HS-5 (cell line): ENCODE data around the gene IFT43.

Source experiments
- DNase-seq: peaks from one replicate; pipeline ENCODE4 v3.0.0-alpha.2; 2012; ENCODE audit warnings: low read depth

The IFT43 gene

GRCh38 chr14:75985618-75986438 lies at the start of gene IFT43:
TSS of gene IFT43 (plus strand) at chr14:75985763. CDS start at chr14:75985787, 24 bp downstream.
- peak; percentile 37 for DNase-seq

DNA sequence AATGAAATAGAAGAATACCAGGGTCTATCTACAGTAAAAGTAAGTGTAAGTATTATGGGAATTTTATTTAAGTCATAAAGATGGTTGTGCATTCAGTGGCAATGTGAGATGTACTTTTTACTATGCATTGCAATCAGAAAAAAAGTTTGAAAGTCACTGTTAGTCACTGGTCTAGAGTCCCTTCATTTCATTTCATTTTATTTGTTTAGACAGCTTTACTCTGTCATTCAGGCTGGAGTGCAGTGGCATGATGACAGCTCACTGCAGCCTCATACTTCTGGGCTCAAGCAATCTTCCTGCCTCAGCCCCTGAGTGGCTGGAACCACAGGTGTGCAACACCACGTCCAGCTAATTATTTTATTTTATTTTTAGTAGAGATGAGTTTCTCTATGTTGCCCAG lies 46.4 kb upstream of the IFT43 start:
- no peak for DNase-seq

- no peak for DNase-seq
Observed at GRCh38 chr14:75941030-75941429, 44.5 kb upstream of the IFT43 start.

GRCh38 chr14:75944607-75945241 lies 40.8 kb upstream of the IFT43 start:
- DNase-seq, result no peak

GRCh38 chr14:75946785-75947184 lies 38.8 kb upstream of the IFT43 start:
- no peak for DNase-seq

- DNase-seq, result no peak
Observed at GRCh38 chr14:75952489-75952888, 33.1 kb upstream of the IFT43 start.

GRCh38 chr14:75959031-75959430 lies 26.5 kb upstream of the IFT43 start:
- DNase-seq, result no peak

- DNase-seq, result no peak
Observed at GRCh38 chr14:75960231-75960630, 25.3 kb upstream of the IFT43 start.

DNA sequence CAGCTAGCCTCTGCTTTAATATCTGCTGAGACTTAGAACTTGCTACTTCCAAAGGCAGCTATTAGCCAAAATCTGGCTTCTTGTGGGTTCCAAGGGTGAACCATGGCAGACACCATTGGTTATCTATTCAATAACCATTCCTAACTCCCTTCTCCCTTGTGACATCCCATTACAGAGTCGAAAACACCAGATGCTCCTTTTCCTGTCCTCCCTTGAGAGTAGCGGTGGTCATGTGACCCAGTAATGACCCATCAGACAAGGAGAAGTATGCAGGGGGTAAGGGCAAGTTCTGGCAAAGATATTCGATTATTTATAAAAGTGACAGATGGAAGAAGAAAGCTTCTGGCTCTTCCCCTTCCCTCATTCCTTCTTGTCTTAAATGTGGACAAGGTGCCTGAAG lies 23.9 kb upstream of the IFT43 start:
- no peak for DNase-seq

- DNase-seq, result no peak
Observed at GRCh38 chr14:75967866-75968265, 17.7 kb upstream of the IFT43 start.

DNA sequence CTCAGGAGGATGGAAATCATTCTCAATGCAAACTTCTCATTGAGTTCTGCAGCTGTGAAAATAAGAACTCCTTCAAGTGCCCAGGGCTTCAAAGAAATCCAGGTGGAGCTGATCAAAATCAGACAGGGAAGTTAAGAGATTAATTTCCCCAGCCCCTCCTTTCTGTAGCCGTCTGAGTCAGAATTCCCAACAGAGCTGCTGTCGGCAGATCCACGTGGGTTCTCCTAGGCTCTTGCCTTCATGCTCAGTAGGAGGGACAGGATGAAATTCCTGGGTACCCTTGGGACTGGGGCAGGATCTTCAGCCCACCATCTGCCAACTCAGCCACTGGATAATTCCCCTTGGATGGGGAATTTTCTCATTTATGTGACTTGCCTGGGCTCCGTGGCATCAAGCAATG lies 17.1 kb upstream of the IFT43 start:
- DNase-seq, result no peak

GRCh38 chr14:75969126-75969525 lies 16.4 kb upstream of the IFT43 start:
- no peak for DNase-seq

GRCh38 chr14:75969891-75970290 lies 15.7 kb upstream of the IFT43 start:
- DNase-seq, result no peak

- no peak for DNase-seq
Observed at GRCh38 chr14:75970989-75971388, 14.6 kb upstream of the IFT43 start.

DNA sequence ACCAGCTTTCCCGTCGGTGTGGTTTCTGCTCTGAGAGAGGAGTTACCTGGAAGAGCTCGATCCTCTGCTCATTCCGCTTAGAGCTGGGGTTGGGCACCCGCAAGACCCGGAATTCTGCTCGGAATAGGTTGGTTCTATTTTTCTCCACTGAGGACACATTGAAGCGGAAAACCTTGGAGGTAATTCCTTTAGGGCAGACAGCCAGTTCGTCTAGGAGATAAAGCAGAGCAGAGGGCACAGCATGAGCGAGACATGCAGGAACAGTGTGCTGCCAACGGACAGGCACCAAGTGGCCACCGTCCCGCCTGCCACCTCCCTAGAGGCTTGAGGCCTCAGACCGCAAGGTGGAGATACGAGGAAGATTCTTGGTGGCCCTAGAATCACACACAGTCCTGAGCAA lies 14.1 kb upstream of the IFT43 start:
- DNase-seq, result no peak

DNA sequence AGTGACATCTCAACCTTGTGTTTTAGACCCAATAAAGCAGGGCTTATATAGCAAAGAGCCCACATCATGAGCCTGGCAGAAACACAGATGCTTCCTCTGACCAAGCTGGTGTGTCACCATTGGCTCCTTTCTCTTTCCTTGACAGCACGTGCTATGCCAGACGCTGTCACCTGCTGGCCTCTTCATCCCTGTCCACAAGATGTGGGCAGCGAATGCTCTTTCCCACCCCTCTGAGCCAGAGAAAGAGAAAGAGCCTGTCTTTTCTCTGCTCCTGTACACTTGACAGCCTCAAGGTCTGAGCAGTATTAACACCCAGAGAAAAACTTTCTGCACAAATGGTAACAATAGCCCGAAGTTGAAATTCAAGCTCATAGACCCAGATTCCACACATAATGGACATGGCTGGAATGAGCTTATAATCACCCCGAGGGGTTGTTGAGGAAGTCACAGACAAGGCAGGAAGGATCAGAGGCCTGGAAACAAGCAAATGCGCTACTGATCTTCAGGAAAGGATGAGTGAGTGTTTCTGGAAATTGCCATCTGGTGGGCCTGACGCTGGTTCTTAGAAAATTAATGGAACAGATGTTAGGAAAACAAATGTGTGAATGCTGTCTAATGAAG lies 12.7 kb upstream of the IFT43 start:
- DNase-seq, result no peak

DNA sequence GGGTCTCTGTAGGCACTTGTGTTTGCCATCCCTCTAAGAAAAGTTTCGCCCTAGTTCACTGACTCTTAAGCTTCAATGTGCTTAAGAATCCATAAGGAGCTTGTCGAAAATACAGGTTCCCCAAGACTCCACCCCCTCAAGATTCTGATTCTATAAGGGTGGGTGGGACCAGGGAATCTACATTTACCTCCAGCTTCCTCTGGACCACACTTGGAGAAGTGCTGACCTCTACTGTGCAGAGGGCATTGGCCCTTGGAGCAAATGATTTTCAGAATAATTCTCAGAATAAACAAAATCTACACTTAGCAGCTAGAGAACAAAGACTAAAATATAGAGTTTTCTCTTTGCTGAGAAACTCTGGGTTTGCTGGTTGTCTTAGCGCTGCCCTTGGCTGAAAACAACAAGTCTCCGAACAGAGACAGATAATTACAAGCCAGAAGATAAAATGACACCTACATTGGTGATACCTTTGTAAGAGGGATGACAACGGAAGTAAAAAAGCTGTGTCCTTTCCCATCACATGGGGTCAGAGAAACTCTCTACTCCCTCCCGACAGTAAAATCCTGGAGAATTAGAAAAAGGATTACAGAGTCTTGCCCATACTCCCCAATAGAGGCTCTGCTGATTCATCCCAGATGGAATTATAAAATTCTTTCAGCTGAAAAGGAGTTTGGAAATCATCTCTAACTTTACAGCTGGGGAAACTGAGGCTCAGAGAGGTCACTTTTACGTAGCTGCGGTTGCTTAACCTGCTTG lies 8.6 kb upstream of the IFT43 start:
- DNase-seq, result no peak

DNA sequence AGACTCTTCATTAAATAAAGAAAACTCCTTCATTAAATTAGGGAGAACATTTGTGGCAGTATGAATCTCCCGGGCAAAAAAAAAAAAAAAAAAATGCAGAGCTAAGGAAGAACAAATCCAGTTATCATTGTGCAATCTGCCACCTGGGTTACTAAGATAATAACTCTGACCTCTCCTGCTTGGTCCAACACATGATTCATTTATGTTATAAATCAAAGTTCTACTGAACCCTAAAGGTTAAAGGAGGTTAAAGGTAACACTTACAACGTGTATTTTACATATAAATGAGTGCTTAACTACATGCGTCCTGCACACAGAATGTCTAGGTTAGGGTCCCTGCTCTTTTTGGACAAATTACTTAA lies 8.0 kb upstream of the IFT43 start:
- DNase-seq, result no peak

DNA sequence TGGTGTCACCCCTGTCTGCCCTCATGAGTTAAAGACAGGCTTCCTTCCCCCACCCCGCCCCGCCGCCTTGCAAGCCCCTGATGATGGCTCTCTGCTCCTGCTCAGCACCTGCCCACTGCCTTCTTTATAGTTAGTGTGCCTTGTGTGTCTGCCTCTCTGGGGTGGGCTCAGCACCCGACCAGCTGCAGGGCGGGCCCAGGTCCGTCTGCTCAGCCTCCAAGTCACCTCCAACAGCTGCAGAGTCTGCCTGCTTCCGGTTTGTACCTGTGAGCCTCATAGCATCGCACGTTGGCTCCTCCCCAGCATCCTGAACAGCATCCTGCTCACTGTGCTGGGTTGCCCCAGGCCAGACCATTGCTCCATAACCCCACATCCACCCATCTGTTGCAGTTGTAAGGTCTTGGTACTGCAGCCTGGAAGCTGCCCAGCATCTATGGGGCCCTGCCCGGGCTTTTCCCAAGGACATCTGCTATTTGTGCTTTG lies 7.3 kb upstream of the IFT43 start:
- DNase-seq, result no peak

DNA sequence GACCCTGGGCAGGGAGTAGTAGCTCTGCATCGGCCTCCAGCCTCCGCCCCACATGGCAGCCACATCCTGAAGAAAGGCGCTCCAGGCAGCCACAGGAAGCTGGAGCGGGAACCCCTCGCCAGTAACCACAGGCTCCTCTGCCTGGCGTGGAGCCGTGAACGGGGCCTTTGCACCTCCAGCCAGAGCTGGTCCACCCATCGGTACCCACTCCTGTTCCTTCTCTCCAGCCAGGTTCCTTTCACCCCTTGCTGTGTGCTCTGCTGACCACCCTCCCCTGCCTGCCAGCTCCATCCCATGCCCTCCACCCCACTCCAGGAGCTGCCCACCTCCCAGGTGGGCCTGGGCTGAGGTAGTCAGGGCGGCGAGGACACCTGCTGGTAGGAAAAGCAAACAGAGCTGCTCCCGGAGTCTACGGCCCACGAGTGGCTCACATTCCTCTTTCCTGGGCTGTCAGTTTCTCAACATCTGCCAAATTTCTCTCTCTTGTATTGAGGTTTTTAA lies 6.4 kb upstream of the IFT43 start:
- DNase-seq, result no peak

DNA sequence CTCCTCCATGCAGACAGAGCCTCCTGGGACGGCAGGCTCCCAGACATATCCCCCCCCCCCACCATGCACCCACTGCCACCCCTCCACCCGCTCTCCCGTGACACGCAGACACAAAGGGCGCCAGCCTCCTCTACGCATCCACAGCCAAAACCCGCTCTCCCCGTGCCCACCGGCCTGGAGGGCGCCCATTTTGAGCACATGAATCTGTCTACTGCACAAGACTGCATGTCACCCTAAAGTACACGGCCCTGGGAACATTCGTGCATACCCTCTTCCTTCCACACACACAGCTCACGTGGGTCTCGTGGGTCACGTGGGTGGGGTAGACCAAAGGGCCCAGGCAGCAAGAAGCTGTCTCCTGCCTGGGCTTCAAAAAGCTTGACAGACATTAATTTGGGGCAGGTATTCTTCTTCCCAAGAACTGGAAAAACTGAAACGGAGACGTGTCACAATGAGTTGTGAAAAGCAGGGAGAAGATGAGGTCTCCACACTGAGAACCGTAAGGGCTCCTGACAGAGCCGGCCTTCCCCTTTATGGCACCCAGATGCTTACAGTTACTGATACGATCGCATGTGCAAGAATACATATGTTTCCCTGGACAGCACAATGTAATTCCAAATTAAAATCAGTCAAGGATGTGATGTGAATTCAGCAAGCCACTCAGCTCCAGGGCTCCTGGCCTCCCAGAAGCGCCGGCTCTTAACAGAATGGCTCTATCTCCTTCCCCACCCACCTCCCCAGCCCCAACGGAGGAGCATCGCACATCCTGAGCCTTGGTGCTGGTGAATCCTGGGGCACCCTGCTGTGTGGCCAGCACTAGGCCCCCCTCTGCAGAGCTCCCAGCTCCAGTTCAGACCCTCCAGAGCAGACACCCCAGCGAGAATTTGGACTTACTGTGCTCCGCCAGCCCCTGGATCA lies 5.7 kb upstream of the IFT43 start:
- no peak for DNase-seq
